ENCODE results near the gene ITIH2. TPM values are rescaled to one million over a fixed set of nuclear protein-coding genes. Genes with fewer than 3 reads are reported as not detected.

The ITIH2 gene
- total RNA-seq, 2 donors from 2014 or later = not detected

GRCh38 chr10:7666253-7667023 is 36.7 kb upstream of the ITIH2 start, which contains the start of gene ITIH5:
ITIH5 (minus strand) TSS chr10:7666966; CDS start chr10:7666892, 74 bp downstream.
- Histone ChIP-seq H3K36me3 (ENCODE audit: control insufficient read depth, insufficient read depth, low read length) (no peaks in the 10 kb centered on the region), H3K9ac (ENCODE audit: extremely low read depth, low read length, poor library complexity, severe bottlenecking) (no peak within 1 kb of the TSS), H3K27ac (ENCODE audit: low read depth, low read length) (no peak within 1 kb of the TSS), H3K27me3 (ENCODE audit: control insufficient read depth, insufficient read depth, low read length, poor library complexity, severe bottlenecking) (peaks cover 43% of the 10 kb centered on the region), H3K4me3 (ENCODE audit: low read length) (peak within 1 kb of the TSS; percentile 82), H3K9me3 (ENCODE audit: control insufficient read depth, low read length) (no peaks in the 10 kb centered on the region), H3K4me1 (ENCODE audit: control insufficient read depth, insufficient read depth, low read length) (no peaks in the 10 kb centered on the region)
- peaks cover 18% of the 10 kb centered on the region for H3K4me1 Mint-ChIP-seq
- no peak for TF ChIP-seq CTCF (conservative IDR thresholded peaks at IDR 0.05)
- H3K36me3 Mint-ChIP-seq (ENCODE audit: low read depth) = no peaks in the 10 kb centered on the region
- WGBS, 2 experiments (ENCODE audit: insufficient coverage in 1 of 2, insufficient read length in 1 of 2) = 2 to 3% methylated on average over 11 to 50 of the region's 54 CpGs
- peak; percentile 81 for DNase-seq
- H3K27me3 Mint-ChIP-seq (ENCODE audit: insufficient read depth) = peaks cover 66% of the 10 kb centered on the region
- no peak within 1 kb of the TSS for H3K27ac Mint-ChIP-seq
- H3K4me3 Mint-ChIP-seq = peak within 1 kb of the TSS; percentile 66
- H3K9me3 Mint-ChIP-seq = no peaks in the 10 kb centered on the region

- Histone ChIP-seq H3K4me1 (ENCODE audit: control insufficient read depth, insufficient read depth, low read length) (no peaks in the 10 kb centered on the region), H3K9me3 (ENCODE audit: control insufficient read depth, low read length) (no peaks in the 10 kb centered on the region), H3K4me3 (ENCODE audit: low read length) (peak overlapping the region; percentile 77), H3K27ac (ENCODE audit: low read depth, low read length) (no peak overlapping the region), H3K27me3 (ENCODE audit: control insufficient read depth, insufficient read depth, low read length, poor library complexity, severe bottlenecking) (peaks cover 43% of the 10 kb centered on the region), H3K9ac (ENCODE audit: extremely low read depth, low read length, poor library complexity, severe bottlenecking) (no peak overlapping the region), H3K36me3 (ENCODE audit: control insufficient read depth, insufficient read depth, low read length) (no peaks in the 10 kb centered on the region)
- H3K27me3 Mint-ChIP-seq (ENCODE audit: insufficient read depth) = peaks cover 66% of the 10 kb centered on the region
- H3K4me1 Mint-ChIP-seq = peaks cover 18% of the 10 kb centered on the region
- TF ChIP-seq CTCF (conservative IDR thresholded peaks at IDR 0.05) = no peak
- peak overlapping the region; percentile 59 for H3K4me3 Mint-ChIP-seq
- WGBS, 2 experiments (ENCODE audit: insufficient coverage in 1 of 2, insufficient read length in 1 of 2) = 3 to 11% methylated on average over 3 to 41 of the region's 44 CpGs
- peak; percentile 87 for DNase-seq
- no peaks in the 10 kb centered on the region for H3K9me3 Mint-ChIP-seq
- no peak overlapping the region for H3K27ac Mint-ChIP-seq
- no peaks in the 10 kb centered on the region for H3K36me3 Mint-ChIP-seq (ENCODE audit: low read depth)
These were observed 35.6 kb upstream of the ITIH2 start for GRCh38 chr10:7667262-7668141.

- Mint-ChIP-seq H3K9me3 (no peaks in the 10 kb centered on the region), H3K4me1 (peaks cover 22% of the 10 kb centered on the region), H3K4me3 (no peak overlapping the region), H3K27me3 (ENCODE audit: insufficient read depth) (peaks cover 65% of the 10 kb centered on the region), H3K27ac (no peak overlapping the region), H3K36me3 (ENCODE audit: low read depth) (no peaks in the 10 kb centered on the region)
- peaks cover 30% of the 10 kb centered on the region for H3K27me3 ChIP-seq (ENCODE audit: control insufficient read depth, insufficient read depth, low read length, poor library complexity, severe bottlenecking)
- no peak overlapping the region for H3K4me3 ChIP-seq (ENCODE audit: low read length)
- TF ChIP-seq CTCF (conservative IDR thresholded peaks at IDR 0.05) = no peak
- H3K27ac ChIP-seq (ENCODE audit: low read depth, low read length) = no peak overlapping the region
- no peaks in the 10 kb centered on the region for H3K4me1 ChIP-seq (ENCODE audit: control insufficient read depth, insufficient read depth, low read length)
- WGBS, 2 experiments (ENCODE audit: insufficient coverage in 1 of 2, insufficient read length in 1 of 2) = 100% methylated on average over 1 of the region's 3 CpGs; no CpG with 5 or more reads in 1 of the 2 experiments
- H3K9ac ChIP-seq (ENCODE audit: extremely low read depth, low read length, poor library complexity, severe bottlenecking) = no peak overlapping the region
- no peak for DNase-seq
- no peaks in the 10 kb centered on the region for H3K9me3 ChIP-seq (ENCODE audit: control insufficient read depth, low read length)
- H3K36me3 ChIP-seq (ENCODE audit: control insufficient read depth, insufficient read depth, low read length) = no peaks in the 10 kb centered on the region
These were observed 33.0 kb upstream of the ITIH2 start for GRCh38 chr10:7670157-7670556.
